Aorta (tissue), 5 donors: ENCODE results near the gene PGRMC1. TPM values are rescaled to one million over a fixed set of nuclear protein-coding genes. Genes with fewer than 3 reads are reported as not detected.
A peak's percentile ranks its signal among the peaks of the same experiment; 100 is the strongest.

ENCODE experiments used
- ATAC-seq: fragments of 200-7000 bp; cut with Tn5 transposase; one replicate; pipeline ENCODE4 v1.9.1; 2022; ENCODE audit warnings: moderate library complexity; ENCODE audit not compliant: low FRiP score
- DNase-seq, 2 donors: peaks; one replicate each; pipeline ENCODE4 v3.0.0-alpha.2; 2020
- H3K27ac ChIP-seq, 2 donors: one replicate each; pipeline ENCODE4 v1.5.1; 2013; ENCODE audit warnings: low read length in 2 of 2, mild to moderate bottlenecking in 2 of 2, moderate library complexity in 2 of 2, control low read depth in 1 of 2, inconsistent platforms in 1 of 2, low read depth in 1 of 2
- H3K27me3 ChIP-seq, 2 donors: one replicate each; pipeline ENCODE4 v1.6.1; 2013; ENCODE audit warnings: control low read depth in 1 of 2, low read length in 1 of 2, mild to moderate bottlenecking in 1 of 2, moderate library complexity in 1 of 2; ENCODE audit not compliant: insufficient read depth in 2 of 2, control insufficient read depth in 1 of 2
- H3K36me3 ChIP-seq, 2 donors: one replicate each; pipeline ENCODE4 v1.6.1; 2013; ENCODE audit warnings: control low read depth in 1 of 2, low read length in 1 of 2, mild to moderate bottlenecking in 1 of 2; ENCODE audit not compliant: insufficient read depth in 2 of 2, control insufficient read depth in 1 of 2
- H3K4me1 ChIP-seq, 2 donors: one replicate each; pipeline ENCODE4 v1.6.1; 2013; ENCODE audit warnings: low read length in 2 of 2, control low read depth in 1 of 2, mild to moderate bottlenecking in 1 of 2, moderate library complexity in 1 of 2; ENCODE audit not compliant: insufficient read depth in 2 of 2, control insufficient read depth in 1 of 2
- H3K4me3 ChIP-seq, 2 donors: one replicate each; pipeline ENCODE4 v1.5.1; 2013; ENCODE audit warnings: low read length in 2 of 2, control low read depth in 1 of 2, mild to moderate bottlenecking in 1 of 2
- H3K9me3 ChIP-seq: one replicate; pipeline ENCODE4 v1.6.1; 2013; ENCODE audit warnings: mild to moderate bottlenecking, low read length; ENCODE audit not compliant: control insufficient read depth
- WGBS, 2 donors: extraction: QIAGEN DNeasy Blood & Tissue Kit; methylation state at CpG; one replicate each; pipeline ENCODE4 v1.1.7; 2013; 5-methylcytosine and 5-hydroxymethylcytosine counted together
- intact Hi-C, 2 donors: fragments of 100-400 bp; cut with DNase I; formaldehyde crosslinking; loops; one replicate each; pipeline versions ENCODE4 v1.14.2 to v1.15.0; 2022
- long read RNA-seq, 2 donors: library from polyadenylated mRNA; unstranded; transcript quantifications; one replicate each; pipeline ENCODE4 v2.0.0, GENCODE V29; 2020 to 2021
- polyA plus RNA-seq, 2 donors: library from polyadenylated mRNA; stranded (reverse); fragments of 200-250 nt; gene quantifications; one replicate each; pipeline ENCODE4 v1.2.3, GENCODE V29; 2013
- total RNA-seq, 2 donors: library from RNA; stranded (reverse); fragmentation: NEBNext Ultra II Directional; extraction: Animal tissue kit (Norgen Biotek cat#: 25700); gene quantifications; one replicate each; pipeline ENCODE4 v1.2.1, GENCODE V29; 2021
- donor health status: healthy with polysubstance abuse.
- donor health status: Bipolar disorder and iron deficiency.
- donor health status: DM: no; HTN: no; CAD: no.
- donor health status: DM: no; HTN: no; CAD: no.
- donor health status: DM: yes; HTN: yes; CAD: no.

PGRMC1 gene
- 10 to 100 TPM; 79.0 to 92.8 TPM for total RNA-seq
- polyA plus RNA-seq, result 10 to 100 TPM; 64.9 to 90.7 TPM
- long read RNA-seq, donor 1, transcript PGRMC1-201 (3 exons, 1,911 nt), result major isoform, 284 of 290 reads
- long read RNA-seq, donor 1, partial matches to known transcripts, result 4 of 290 reads
- long read RNA-seq, donor 1, other reads (novel, unspliced or antisense), result 2 of 290 reads
- long read RNA-seq, donor 2, transcript PGRMC1-201 (3 exons, 1,911 nt), result major isoform, 45 of 49 reads
- long read RNA-seq, donor 2, partial matches to known transcripts, result 4 of 49 reads
- long read RNA-seq, donor 2, other reads (novel, unspliced or antisense), result 0 of 49 reads

DNA sequence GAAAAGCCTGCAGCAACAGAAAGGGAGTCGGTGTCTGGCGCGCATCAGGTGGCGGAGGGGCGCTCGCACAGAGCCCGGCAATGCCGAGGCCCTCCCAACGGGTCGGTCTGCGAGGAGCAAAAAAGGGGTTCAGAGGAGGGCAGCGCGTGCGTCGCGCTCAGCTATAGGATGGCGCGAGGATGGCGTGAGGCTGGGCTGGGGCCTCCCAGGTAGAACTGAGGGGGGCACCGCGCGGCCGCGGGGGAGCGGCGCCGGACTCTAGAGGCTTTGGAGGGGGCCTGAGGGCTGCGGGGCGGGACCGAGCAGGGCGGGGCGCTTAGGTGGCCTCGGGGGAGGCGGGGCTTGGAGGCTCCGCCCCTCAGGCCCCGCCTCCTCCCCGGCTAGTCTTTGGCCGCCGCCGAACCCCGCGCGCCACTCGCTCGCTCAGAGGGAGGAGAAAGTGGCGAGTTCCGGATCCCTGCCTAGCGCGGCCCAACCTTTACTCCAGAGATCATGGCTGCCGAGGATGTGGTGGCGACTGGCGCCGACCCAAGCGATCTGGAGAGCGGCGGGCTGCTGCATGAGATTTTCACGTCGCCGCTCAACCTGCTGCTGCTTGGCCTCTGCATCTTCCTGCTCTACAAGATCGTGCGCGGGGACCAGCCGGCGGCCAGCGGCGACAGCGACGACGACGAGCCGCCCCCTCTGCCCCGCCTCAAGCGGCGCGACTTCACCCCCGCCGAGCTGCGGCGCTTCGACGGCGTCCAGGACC, at the start of gene PGRMC1:
PGRMC1 (plus strand) TSS at position 414 of the 751 bp plus-strand sequence; CDS start at position 493, 79 bp downstream.
- Histone ChIP-seq H3K4me1 (peaks cover 0 to 5% of the 10 kb centered on the region in 2 donors), H3K9me3 (no peaks in the 10 kb centered on the region), H3K27ac (peak within 1 kb of the TSS; percentile 53 to 83), H3K27me3 (no peaks in the 10 kb centered on the region), H3K4me3 (peak within 1 kb of the TSS; percentile 43 to 63), H3K36me3 (no peaks in the 10 kb centered on the region)
- peak; percentile 95 for ATAC-seq
- intact Hi-C loops, result no loop called here
- 1 to 36% methylated on average over 64 to 82 of the region's 82 CpGs for WGBS, 2 donors
- peak; percentile 87 to 91 for DNase-seq

GRCh38 chrX:119186763-119187162, 49.3 kb upstream of the PGRMC1 start:
- no peaks in the 10 kb centered on the region for H3K4me1 ChIP-seq
- intact Hi-C loops, result no loop called here
- WGBS, 2 donors, result 51 to 57% methylated on average over 8 of the region's 8 CpGs
- H3K27me3 ChIP-seq, result no peaks in the 10 kb centered on the region
- no peak for ATAC-seq
- no peaks in the 10 kb centered on the region for H3K36me3 ChIP-seq
- no peak overlapping the region for H3K27ac ChIP-seq
- H3K9me3 ChIP-seq, result no peaks in the 10 kb centered on the region
- H3K4me3 ChIP-seq, result no peak overlapping the region
- DNase-seq, result no peak

- ATAC-seq (no peak), DNase-seq (no peak)
- no peak overlapping the region for H3K27ac ChIP-seq
- intact Hi-C loops, result no loop called here
- H3K27me3 ChIP-seq, result no peaks in the 10 kb centered on the region
- H3K36me3 ChIP-seq, result no peaks in the 10 kb centered on the region
- H3K9me3 ChIP-seq, result no peaks in the 10 kb centered on the region
- WGBS, 2 donors, result 85 to 90% methylated on average over 4 of the region's 4 CpGs
- no peaks in the 10 kb centered on the region for H3K4me1 ChIP-seq
- H3K4me3 ChIP-seq, result no peak overlapping the region
Observed at GRCh38 chrX:119187298-119187697, 48.8 kb upstream of the PGRMC1 start.

GRCh38 chrX:119189115-119189514, 47.0 kb upstream of the PGRMC1 start:
- DNase-seq (no peak), ATAC-seq (no peak)
- Histone ChIP-seq H3K4me1 (no peaks in the 10 kb centered on the region), H3K27me3 (no peaks in the 10 kb centered on the region), H3K27ac (no peak overlapping the region), H3K4me3 (no peak overlapping the region), H3K36me3 (no peaks in the 10 kb centered on the region), H3K9me3 (no peaks in the 10 kb centered on the region)
- WGBS, 2 donors, result 88 to 97% methylated on average over 3 of the region's 3 CpGs
- intact Hi-C loops, result no loop called here

- Histone ChIP-seq H3K4me1 (no peaks in the 10 kb centered on the region), H3K9me3 (no peaks in the 10 kb centered on the region)
- ATAC-seq, result peak; percentile 66
Observed at GRCh38 chrX:119189595-119189994, 46.5 kb upstream of the PGRMC1 start.

GRCh38 chrX:119190091-119190681, 45.9 kb upstream of the PGRMC1 start:
- WGBS, 2 donors, result 9 to 33% methylated on average over 4 of the region's 4 CpGs
- H3K27ac ChIP-seq, result no peak overlapping the region
- no peak for DNase-seq

More at GRCh38 chrX:119189595-119189994, 46.5 kb upstream of the PGRMC1 start:
- peak in 1 of 2 donors; percentile 53 for DNase-seq
- no peak overlapping the region for H3K4me3 ChIP-seq
- H3K27ac ChIP-seq, result no peak overlapping the region
- 29 to 35% methylated on average over 4 of the region's 4 CpGs for WGBS, 2 donors
- no peaks in the 10 kb centered on the region for H3K27me3 ChIP-seq
- intact Hi-C loops, result no loop called here
- no peaks in the 10 kb centered on the region for H3K36me3 ChIP-seq

DNA sequence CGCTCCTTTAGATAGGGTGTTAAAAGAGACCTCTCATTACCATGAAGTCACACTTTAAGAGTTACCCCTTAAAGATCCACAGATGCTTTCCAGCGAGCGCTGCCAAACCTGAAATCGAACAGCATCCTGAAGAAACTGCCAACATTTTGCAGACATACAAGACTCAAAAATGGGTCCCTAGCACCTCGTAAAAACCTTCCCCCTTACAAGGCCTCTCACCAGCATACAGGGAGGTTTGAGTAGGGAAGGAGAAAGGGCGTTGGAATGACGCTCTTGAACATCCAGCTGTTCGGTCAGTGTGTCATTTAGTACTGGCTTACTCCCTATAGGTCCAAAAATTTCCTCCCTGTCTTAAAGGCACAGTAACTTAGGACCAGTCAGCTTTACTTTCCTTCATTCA, 45.3 kb upstream of the PGRMC1 start:
- WGBS, 2 donors, result 44 to 48% methylated on average over 8 of the region's 8 CpGs
- Histone ChIP-seq H3K27ac (no peak overlapping the region), H3K4me1 (no peaks in the 10 kb centered on the region), H3K4me3 (no peak overlapping the region), H3K9me3 (no peaks in the 10 kb centered on the region), H3K36me3 (no peaks in the 10 kb centered on the region), H3K27me3 (no peaks in the 10 kb centered on the region)
- ATAC-seq (peak; percentile 77), DNase-seq (no peak)
- intact Hi-C loops, result no loop called here

More at GRCh38 chrX:119190091-119190681, 45.9 kb upstream of the PGRMC1 start:
- H3K9me3 ChIP-seq, result no peaks in the 10 kb centered on the region
- no peaks in the 10 kb centered on the region for H3K27me3 ChIP-seq
- peak; percentile 52 for ATAC-seq
- H3K36me3 ChIP-seq, result no peaks in the 10 kb centered on the region
- no peak overlapping the region for H3K4me3 ChIP-seq
- intact Hi-C loops, result no loop called here
- no peaks in the 10 kb centered on the region for H3K4me1 ChIP-seq

GRCh38 chrX:119194621-119195020, 41.5 kb upstream of the PGRMC1 start:
- Histone ChIP-seq H3K9me3 (no peaks in the 10 kb centered on the region), H3K27me3 (no peaks in the 10 kb centered on the region), H3K4me3 (no peak overlapping the region), H3K36me3 (no peaks in the 10 kb centered on the region), H3K27ac (no peak overlapping the region), H3K4me1 (no peaks in the 10 kb centered on the region)
- WGBS, 2 donors, result 71 to 75% methylated on average over 5 of the region's 5 CpGs
- intact Hi-C loops, result no loop called here
- ATAC-seq (no peak), DNase-seq (no peak)
